DOHH2 (cell line): ENCODE results near the gene CCDC17.

Experiments used
- H3F3A ChIP-seq: fragments of 200-600 bp; sonication (generic), shearing (Covaris generic); 2 replicates; pipeline ENCODE4 v1.6.0; 2016; ENCODE audit warnings: antibody characterized with exemption, mild to moderate bottlenecking; ENCODE audit not compliant: control insufficient read depth, insufficient read depth
- H3K27ac ChIP-seq: fragments of 200-600 bp; sonication (generic); 2 replicates; pipeline ENCODE4 v1.5.1; 2014; ENCODE audit warnings: low read depth, mild to moderate bottlenecking, low read length, moderate library complexity
- H3K27me3 ChIP-seq: fragments of 200-600 bp; sonication (generic); 2 replicates; pipeline ENCODE4 v1.6.1; 2014; ENCODE audit warnings: mild to moderate bottlenecking, low read length, mixed read lengths; ENCODE audit not compliant: control insufficient read depth
- H3K36me3 ChIP-seq: fragments of 200-600 bp; sonication (generic); 2 replicates; pipeline ENCODE4 v1.6.1; 2014; ENCODE audit warnings: mild to moderate bottlenecking, low read length, moderate library complexity, mixed read lengths; ENCODE audit not compliant: control insufficient read depth
- H3K4me1 ChIP-seq: fragments of 200-600 bp; sonication (generic); 2 replicates; pipeline ENCODE4 v1.6.1; 2014; ENCODE audit warnings: mild to moderate bottlenecking, low read length, mixed read lengths; ENCODE audit not compliant: control insufficient read depth
- H3K4me2 ChIP-seq: fragments of 200-600 bp; sonication (generic); 2 replicates; pipeline ENCODE4 v1.6.0; 2014; ENCODE audit warnings: mild to moderate bottlenecking, low read length, moderate library complexity
- H3K4me3 ChIP-seq: fragments of 200-600 bp; sonication (generic); 2 replicates; pipeline ENCODE4 v1.5.1; 2014; ENCODE audit warnings: mild to moderate bottlenecking, low read length, mixed read lengths
- H3K79me2 ChIP-seq: fragments of 200-600 bp; sonication (generic); 2 replicates; pipeline ENCODE4 v1.6.1; 2014; ENCODE audit warnings: mild to moderate bottlenecking, low read length, mixed read lengths; ENCODE audit not compliant: control insufficient read depth
- H3K9me2 ChIP-seq: fragments of 200-600 bp; sonication (generic); replicated peaks from 2 replicates; pipeline ENCODE4 v1.6.1; 2014; ENCODE audit warnings: mild to moderate bottlenecking, low read length, mixed read lengths; ENCODE audit not compliant: control insufficient read depth
- H3K9me3 ChIP-seq: fragments of 200-600 bp; sonication (generic); 2 replicates; pipeline ENCODE4 v1.6.1; 2014; ENCODE audit warnings: antibody characterized with exemption, low read length, mixed read lengths; ENCODE audit not compliant: control insufficient read depth, insufficient read depth
- H4K20me1 ChIP-seq: fragments of 200-600 bp; sonication (generic); 2 replicates; pipeline ENCODE4 v1.6.0; 2014; ENCODE audit warnings: low read depth, mild to moderate bottlenecking, antibody characterized with exemption, low read length, moderate library complexity; ENCODE audit not compliant: control insufficient read depth, insufficient read depth
- EZH2phosphoT487 ChIP-seq: fragments of 200-600 bp; sonication (generic); IDR thresholded peaks from 2 replicates; pipeline ENCODE4 v1.6.1; 2017; ENCODE audit warnings: borderline replicate concordance, mild to moderate bottlenecking, antibody characterized with exemption, low read length, moderate library complexity, mixed read lengths
- TF ChIP-seq, protein P1 (sequence below): fragments of 200-600 bp; sonication (generic); IDR thresholded peaks from one replicate; pipeline ENCODE4 v1.5.1; 2014; ENCODE audit warnings: antibody characterized with exemption, mild to moderate bottlenecking, low read depth, low read length; ENCODE audit not compliant: poor library complexity, severe bottlenecking

Gene CCDC17

DNA sequence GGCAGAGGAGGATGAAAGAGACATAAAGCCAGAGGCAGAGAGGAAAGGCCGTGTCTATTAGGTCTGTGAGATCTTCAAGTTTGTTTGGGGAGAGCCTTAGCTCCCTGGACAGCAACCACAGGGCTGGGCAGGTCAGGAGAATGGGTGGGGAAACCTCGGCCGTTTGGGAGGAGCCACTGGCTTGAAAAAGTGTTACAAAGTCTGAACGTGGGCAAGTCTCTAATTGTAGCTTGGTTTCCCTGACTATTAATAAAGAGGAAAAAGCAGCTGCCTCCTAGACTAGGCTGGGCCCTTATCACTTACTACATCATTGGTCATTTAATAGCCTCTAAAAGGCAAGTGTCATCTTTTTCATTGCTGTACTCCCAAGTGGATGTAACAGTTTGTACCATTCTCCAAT is at the start of gene CCDC17:
Gene CCDC17, minus strand, starts transcription at position 83 of the 400 bp plus-strand sequence. CDS start 145 bp downstream, outside the sequence.
- Histone ChIP-seq H4K20me1 (peaks cover 4% of the 10 kb centered on the region; the same call in 1 of the 2 replicates), H3F3A (peaks cover 30% of the 10 kb centered on the region), H3K79me2 (no peaks in the 10 kb centered on the region), H3K36me3 (peaks cover 44% of the 10 kb centered on the region), H3K4me2 (no peak within 1 kb of the TSS), H3K4me3 (no peak within 1 kb of the TSS), H3K4me1 (no peaks in the 10 kb centered on the region), H3K9me2 (no peaks in the 10 kb centered on the region), H3K9me3 (no peaks in the 10 kb centered on the region), H3K27ac (no peak within 1 kb of the TSS), H3K27me3 (no peaks in the 10 kb centered on the region)
- TF ChIP-seq EZH2phosphoT487 = no peak
- TF ChIP-seq, protein P1, sequence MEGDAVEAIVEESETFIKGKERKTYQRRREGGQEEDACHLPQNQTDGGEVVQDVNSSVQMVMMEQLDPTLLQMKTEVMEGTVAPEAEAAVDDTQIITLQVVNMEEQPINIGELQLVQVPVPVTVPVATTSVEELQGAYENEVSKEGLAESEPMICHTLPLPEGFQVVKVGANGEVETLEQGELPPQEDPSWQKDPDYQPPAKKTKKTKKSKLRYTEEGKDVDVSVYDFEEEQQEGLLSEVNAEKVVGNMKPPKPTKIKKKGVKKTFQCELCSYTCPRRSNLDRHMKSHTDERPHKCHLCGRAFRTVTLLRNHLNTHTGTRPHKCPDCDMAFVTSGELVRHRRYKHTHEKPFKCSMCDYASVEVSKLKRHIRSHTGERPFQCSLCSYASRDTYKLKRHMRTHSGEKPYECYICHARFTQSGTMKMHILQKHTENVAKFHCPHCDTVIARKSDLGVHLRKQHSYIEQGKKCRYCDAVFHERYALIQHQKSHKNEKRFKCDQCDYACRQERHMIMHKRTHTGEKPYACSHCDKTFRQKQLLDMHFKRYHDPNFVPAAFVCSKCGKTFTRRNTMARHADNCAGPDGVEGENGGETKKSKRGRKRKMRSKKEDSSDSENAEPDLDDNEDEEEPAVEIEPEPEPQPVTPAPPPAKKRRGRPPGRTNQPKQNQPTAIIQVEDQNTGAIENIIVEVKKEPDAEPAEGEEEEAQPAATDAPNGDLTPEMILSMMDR = no peak

DNA sequence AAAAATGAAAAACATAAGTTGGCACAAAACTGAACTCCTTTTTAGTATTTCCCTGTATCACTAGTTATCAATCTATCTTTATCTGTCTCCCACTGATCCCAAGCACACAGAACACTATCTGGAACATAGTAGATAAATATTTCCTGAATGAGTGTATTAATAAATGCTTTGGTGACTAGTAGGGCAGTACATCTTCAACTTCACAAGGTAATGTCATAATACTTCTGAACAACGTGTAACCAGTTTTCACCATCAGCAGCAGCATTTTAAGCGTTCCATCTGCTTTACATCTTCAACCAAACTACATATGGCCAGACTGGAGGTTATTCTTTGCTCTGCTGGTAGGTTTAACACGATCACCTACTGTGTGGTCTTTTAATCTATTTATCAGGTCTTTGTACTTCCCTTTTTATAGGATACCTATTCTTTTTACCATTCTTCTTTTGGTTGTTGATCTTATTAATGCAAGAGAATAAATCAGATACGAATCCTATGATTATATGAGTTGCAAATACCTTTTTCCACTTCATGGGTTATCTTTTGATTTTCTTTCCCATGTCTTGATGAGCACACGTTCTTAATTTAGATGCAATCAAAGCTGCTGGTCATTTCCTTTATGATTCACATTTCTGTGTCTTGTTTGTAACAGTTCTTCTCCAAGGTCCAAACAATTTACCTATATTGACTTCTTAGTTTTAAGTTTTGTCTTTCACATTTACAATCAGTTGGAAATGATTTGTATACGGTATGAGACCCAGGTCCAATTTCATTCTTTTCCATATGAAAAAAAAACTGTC is 46.2 kb upstream of the CCDC17 start:
- Histone ChIP-seq H3K4me3 (no peak overlapping the region), H4K20me1 (peaks cover 33% of the 10 kb centered on the region; the same call in 1 of the 2 replicates), H3K4me1 (0 out of 2 replicates have a peak, but pooled peaks cover 7% of the 10 kb centered on the region), H3K79me2 (peaks cover 100% of the 10 kb centered on the region), H3F3A (peaks cover 3% of the 10 kb centered on the region), H3K27me3 (no peaks in the 10 kb centered on the region), H3K4me2 (no peak overlapping the region), H3K36me3 (peaks cover 46% of the 10 kb centered on the region), H3K9me3 (no peaks in the 10 kb centered on the region), H3K9me2 (no peaks in the 10 kb centered on the region), H3K27ac (no peak overlapping the region)
- no peak for TF ChIP-seq EZH2phosphoT487
- TF ChIP-seq, protein P1 = no peak

DNA sequence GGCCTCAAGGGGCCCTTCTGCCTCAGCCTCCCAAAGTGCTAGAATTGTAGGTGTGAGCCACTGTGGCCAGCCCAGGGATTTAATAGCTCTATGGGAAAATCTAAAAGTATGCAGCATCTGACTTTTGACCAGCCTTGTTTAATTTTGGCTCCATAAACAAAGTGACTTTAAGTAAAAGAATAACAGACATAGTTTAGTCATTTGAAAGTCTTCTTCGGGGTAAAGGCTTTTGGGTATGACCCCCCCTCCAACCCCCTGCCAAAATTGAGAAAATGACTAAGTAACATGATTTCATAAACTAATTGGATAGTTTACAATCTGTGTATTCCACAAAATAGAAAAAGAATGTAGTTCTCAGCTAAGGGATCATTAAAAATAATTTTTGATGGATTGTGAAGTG is 45.5 kb upstream of the CCDC17 start:
- Histone ChIP-seq H3K27me3 (no peaks in the 10 kb centered on the region), H3K4me3 (no peak overlapping the region), H3K9me2 (no peaks in the 10 kb centered on the region), H3K9me3 (no peaks in the 10 kb centered on the region), H3K79me2 (peaks cover 100% of the 10 kb centered on the region), H3K4me1 (0 out of 2 replicates have a peak, but pooled peaks cover 7% of the 10 kb centered on the region), H3K36me3 (peaks cover 42% of the 10 kb centered on the region), H4K20me1 (peaks cover 33% of the 10 kb centered on the region; the same call in 1 of the 2 replicates), H3F3A (peaks cover 3% of the 10 kb centered on the region), H3K27ac (no peak overlapping the region), H3K4me2 (no peak overlapping the region)
- TF ChIP-seq EZH2phosphoT487 = no peak
- TF ChIP-seq, protein P1 = no peak
